WTC11 (cell line): ENCODE data around the gene SHD.

Experiments used
- CBFB ChIP-seq: sonication (generic); formaldehyde crosslinking; IDR thresholded peaks from 2 replicates; pipeline ENCODE4 v1.8.1; 2022; ENCODE audit warnings: mild to moderate bottlenecking, low read depth, missing genetic modification reagents
- CTCF ChIP-seq: fragments of 200-600 bp; IDR thresholded peaks from 2 replicates; pipeline ENCODE4 v1.8.0; 2022; ENCODE audit warnings: antibody characterized with exemption
- E2F1 ChIP-seq: sonication (generic); formaldehyde crosslinking; IDR thresholded peaks from 2 replicates; pipeline ENCODE4 v1.8.0; 2022; ENCODE audit warnings: mild to moderate bottlenecking, missing genetic modification reagents
- E2F4 ChIP-seq: sonication (generic); formaldehyde crosslinking; IDR thresholded peaks from 2 replicates; pipeline ENCODE4 v1.8.1; 2022; ENCODE audit warnings: low read depth, mild to moderate bottlenecking, moderate library complexity, missing genetic modification reagents, borderline replicate concordance
- ESRRA ChIP-seq: sonication (generic); formaldehyde crosslinking; IDR thresholded peaks from 2 replicates; pipeline ENCODE4 v1.8.1; 2022; ENCODE audit warnings: mild to moderate bottlenecking, missing genetic modification reagents, borderline replicate concordance
- MLX ChIP-seq: sonication (generic); formaldehyde crosslinking; IDR thresholded peaks from 2 replicates; pipeline ENCODE4 v1.8.1; 2023; ENCODE audit warnings: mild to moderate bottlenecking, missing genetic modification reagents, moderate library complexity
- PREB ChIP-seq: sonication (generic); formaldehyde crosslinking; IDR thresholded peaks from 2 replicates; pipeline ENCODE4 v1.8.1; 2022; ENCODE audit warnings: mild to moderate bottlenecking, missing genetic modification reagents, moderate library complexity, borderline replicate concordance
- TF ChIP-seq, protein P1 (sequence below): sonication (generic); formaldehyde crosslinking; IDR thresholded peaks from 2 replicates; pipeline ENCODE4 v1.8.1; 2022; ENCODE audit warnings: low read depth, missing genetic modification reagents, borderline replicate concordance

GRCh38 chr19:4328243-4328990 is 49.4 kb downstream of the SHD start:
- no peak for TF ChIP-seq MLX (CRISPR knock-in tag)
- TF ChIP-seq CTCF, result no peak
- TF ChIP-seq ESRRA (CRISPR knock-in tag), result no peak
- no peak for TF ChIP-seq E2F4
- no peak for TF ChIP-seq PREB
- TF ChIP-seq, protein P1, sequence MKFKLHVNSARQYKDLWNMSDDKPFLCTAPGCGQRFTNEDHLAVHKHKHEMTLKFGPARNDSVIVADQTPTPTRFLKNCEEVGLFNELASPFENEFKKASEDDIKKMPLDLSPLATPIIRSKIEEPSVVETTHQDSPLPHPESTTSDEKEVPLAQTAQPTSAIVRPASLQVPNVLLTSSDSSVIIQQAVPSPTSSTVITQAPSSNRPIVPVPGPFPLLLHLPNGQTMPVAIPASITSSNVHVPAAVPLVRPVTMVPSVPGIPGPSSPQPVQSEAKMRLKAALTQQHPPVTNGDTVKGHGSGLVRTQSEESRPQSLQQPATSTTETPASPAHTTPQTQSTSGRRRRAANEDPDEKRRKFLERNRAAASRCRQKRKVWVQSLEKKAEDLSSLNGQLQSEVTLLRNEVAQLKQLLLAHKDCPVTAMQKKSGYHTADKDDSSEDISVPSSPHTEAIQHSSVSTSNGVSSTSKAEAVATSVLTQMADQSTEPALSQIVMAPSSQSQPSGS, result no peak
- TF ChIP-seq CBFB (CRISPR knock-in tag), result no peak
- TF ChIP-seq E2F1, result no peak
